ENCODE measurements around the gene SBF2.

SBF2 gene

DNA sequence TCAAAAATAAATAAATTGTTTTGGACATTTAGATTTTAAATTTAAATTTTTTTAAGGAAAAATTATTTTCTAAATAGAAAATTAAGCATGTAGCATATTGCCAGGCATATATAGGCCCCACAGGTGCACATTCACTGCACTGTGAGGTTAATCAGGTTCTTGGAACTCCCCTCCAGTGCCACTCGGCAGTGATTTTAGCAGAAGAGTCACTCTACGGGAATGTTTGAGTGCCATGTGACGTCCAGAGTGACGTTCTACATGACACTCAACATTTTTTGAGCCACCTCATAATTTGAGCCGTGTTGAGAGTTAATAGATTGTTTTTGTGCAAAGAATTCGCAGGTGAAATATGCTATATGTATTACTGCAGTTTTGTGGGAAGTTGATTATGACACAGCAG, 552.8 kb downstream of the SBF2 start:
- H3K4me1 ChIP-seq (ENCODE audit: low read depth, poor library complexity, severe bottlenecking) = peaks cover 9% of the 10 kb centered on the region
- H3K36me3 ChIP-seq (ENCODE audit: insufficient read depth) = no peaks in the 10 kb centered on the region

GRCh38 chr11:9740202-9740883, 553.7 kb downstream of the SBF2 start:
- H3K27ac ChIP-seq = no peak overlapping the region
- TF ChIP-seq, protein P1, sequence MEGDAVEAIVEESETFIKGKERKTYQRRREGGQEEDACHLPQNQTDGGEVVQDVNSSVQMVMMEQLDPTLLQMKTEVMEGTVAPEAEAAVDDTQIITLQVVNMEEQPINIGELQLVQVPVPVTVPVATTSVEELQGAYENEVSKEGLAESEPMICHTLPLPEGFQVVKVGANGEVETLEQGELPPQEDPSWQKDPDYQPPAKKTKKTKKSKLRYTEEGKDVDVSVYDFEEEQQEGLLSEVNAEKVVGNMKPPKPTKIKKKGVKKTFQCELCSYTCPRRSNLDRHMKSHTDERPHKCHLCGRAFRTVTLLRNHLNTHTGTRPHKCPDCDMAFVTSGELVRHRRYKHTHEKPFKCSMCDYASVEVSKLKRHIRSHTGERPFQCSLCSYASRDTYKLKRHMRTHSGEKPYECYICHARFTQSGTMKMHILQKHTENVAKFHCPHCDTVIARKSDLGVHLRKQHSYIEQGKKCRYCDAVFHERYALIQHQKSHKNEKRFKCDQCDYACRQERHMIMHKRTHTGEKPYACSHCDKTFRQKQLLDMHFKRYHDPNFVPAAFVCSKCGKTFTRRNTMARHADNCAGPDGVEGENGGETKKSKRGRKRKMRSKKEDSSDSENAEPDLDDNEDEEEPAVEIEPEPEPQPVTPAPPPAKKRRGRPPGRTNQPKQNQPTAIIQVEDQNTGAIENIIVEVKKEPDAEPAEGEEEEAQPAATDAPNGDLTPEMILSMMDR (conservative IDR thresholded peaks at IDR 0.05; ENCODE audit: low read depth, low read length) = no peak
- H3K27me3 ChIP-seq (ENCODE audit: insufficient read depth, low read depth) = no peaks in the 10 kb centered on the region
- H3K4me2 ChIP-seq = no peak overlapping the region
- no peaks in the 10 kb centered on the region for H3K79me2 ChIP-seq (ENCODE audit: insufficient read depth, low read depth)
- H3K9ac ChIP-seq = no peak overlapping the region
- H3K4me1 ChIP-seq (ENCODE audit: low read depth, poor library complexity, severe bottlenecking) = peaks cover 5% of the 10 kb centered on the region
- no peaks in the 10 kb centered on the region for H3K36me3 ChIP-seq (ENCODE audit: insufficient read depth)
- H2AFZ ChIP-seq (ENCODE audit: low read depth) = no peak overlapping the region
- H3K4me3 ChIP-seq (IDR thresholded peaks at IDR 0.05; ENCODE audit: insufficient read depth, low read depth, low read length) = no peak overlapping the region
- no peaks in the 10 kb centered on the region for H4K20me1 ChIP-seq (ENCODE audit: insufficient read depth)

More for the DNA sequence above, 552.8 kb downstream of the SBF2 start:
- H3K4me2 ChIP-seq = no peak overlapping the region
- no peaks in the 10 kb centered on the region for H4K20me1 ChIP-seq (ENCODE audit: insufficient read depth)
- H2AFZ ChIP-seq (ENCODE audit: low read depth) = no peak overlapping the region
- no peak overlapping the region for H3K27ac ChIP-seq
- H3K79me2 ChIP-seq (ENCODE audit: insufficient read depth, low read depth) = no peaks in the 10 kb centered on the region
- H3K27me3 ChIP-seq (ENCODE audit: insufficient read depth, low read depth) = no peaks in the 10 kb centered on the region
- H3K9ac ChIP-seq = no peak overlapping the region
- TF ChIP-seq, protein P1 (conservative IDR thresholded peaks at IDR 0.05; ENCODE audit: low read depth, low read length) = no peak
- no peak overlapping the region for H3K4me3 ChIP-seq (IDR thresholded peaks at IDR 0.05; ENCODE audit: insufficient read depth, low read depth, low read length)

- H3K79me2 ChIP-seq (ENCODE audit: insufficient read depth, low read depth) = no peaks in the 10 kb centered on the region
Observed at GRCh38 chr11:9739123-9739900, 554.7 kb downstream of the SBF2 start.

DNA sequence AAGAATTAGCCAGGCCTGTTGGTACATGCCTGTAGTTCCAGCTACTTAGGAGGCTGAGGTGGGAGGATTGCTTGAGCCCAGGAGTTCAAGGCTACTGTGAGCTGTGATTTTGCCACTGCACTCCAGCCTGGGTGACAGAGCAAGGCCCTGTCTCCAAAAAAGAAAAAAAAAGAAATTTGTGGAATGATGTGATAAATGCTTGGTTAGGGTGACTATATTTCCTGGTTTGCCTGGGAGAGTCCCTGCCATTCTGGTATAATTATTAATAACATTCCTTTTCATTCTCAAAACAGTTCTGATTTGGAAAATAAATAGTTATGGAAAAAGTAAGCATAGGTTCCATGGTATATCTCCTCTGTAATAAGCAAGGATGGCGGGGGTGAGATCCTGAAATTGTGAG, 555.3 kb downstream of the SBF2 start:
- Histone ChIP-seq H2AFZ (ENCODE audit: low read depth) (no peak overlapping the region), H3K27me3 (ENCODE audit: insufficient read depth, low read depth) (no peaks in the 10 kb centered on the region), H3K79me2 (ENCODE audit: insufficient read depth, low read depth) (no peaks in the 10 kb centered on the region), H4K20me1 (ENCODE audit: insufficient read depth) (no peaks in the 10 kb centered on the region), H3K9ac (no peak overlapping the region), H3K4me3 (IDR thresholded peaks at IDR 0.05; ENCODE audit: insufficient read depth, low read depth, low read length) (no peak overlapping the region), H3K36me3 (ENCODE audit: insufficient read depth) (no peaks in the 10 kb centered on the region), H3K4me2 (no peak overlapping the region), H3K27ac (no peak overlapping the region), H3K4me1 (ENCODE audit: low read depth, poor library complexity, severe bottlenecking) (no peaks in the 10 kb centered on the region)
- TF ChIP-seq, protein P1 (conservative IDR thresholded peaks at IDR 0.05; ENCODE audit: low read depth, low read length) = no peak

More at GRCh38 chr11:9739123-9739900, 554.7 kb downstream of the SBF2 start:
- Histone ChIP-seq H3K4me2 (no peak overlapping the region), H3K4me3 (IDR thresholded peaks at IDR 0.05; ENCODE audit: insufficient read depth, low read depth, low read length) (no peak overlapping the region), H3K4me1 (ENCODE audit: low read depth, poor library complexity, severe bottlenecking) (no peaks in the 10 kb centered on the region), H3K9ac (no peak overlapping the region), H3K27me3 (ENCODE audit: insufficient read depth, low read depth) (no peaks in the 10 kb centered on the region), H3K36me3 (ENCODE audit: insufficient read depth) (no peaks in the 10 kb centered on the region), H4K20me1 (ENCODE audit: insufficient read depth) (no peaks in the 10 kb centered on the region), H3K27ac (no peak overlapping the region), H2AFZ (ENCODE audit: low read depth) (no peak overlapping the region)
- TF ChIP-seq, protein P1 (conservative IDR thresholded peaks at IDR 0.05; ENCODE audit: low read depth, low read length) = no peak

Measured in KMS-11 (cell line).